GM10248 (cell line): ENCODE results near the gene DAB1.

Experiments
- CTCF ChIA-PET: fragments of 300-600 bp; sonication (Branson Sonifier 250); formaldehyde crosslinking; extraction: SDS; loops from one replicate; lab custom pipeline; 2021; ENCODE audit warnings: antibody characterized with exemption; lab: Yijun Ruan, JAX
- POLR2A ChIA-PET: fragments of 350-650 bp; sonication (Branson Sonifier 250); formaldehyde crosslinking; extraction: SDS; loops from one replicate; lab custom pipeline; 2020; ENCODE audit warnings: antibody characterized with exemption; lab: Yijun Ruan, JAX
- DNase-seq: peaks from one replicate; pipeline ENCODE4 v3.0.0; 2012; ENCODE audit errors: extremely low spot score
- CTCF ChIP-seq: IDR thresholded peaks from 2 replicates; pipeline ENCODE4 v1.5.1; 2012; ENCODE audit warnings: mild to moderate bottlenecking, low read depth; ENCODE audit errors: extremely low read depth, missing control alignments, control extremely low read depth

DAB1 gene

DNA sequence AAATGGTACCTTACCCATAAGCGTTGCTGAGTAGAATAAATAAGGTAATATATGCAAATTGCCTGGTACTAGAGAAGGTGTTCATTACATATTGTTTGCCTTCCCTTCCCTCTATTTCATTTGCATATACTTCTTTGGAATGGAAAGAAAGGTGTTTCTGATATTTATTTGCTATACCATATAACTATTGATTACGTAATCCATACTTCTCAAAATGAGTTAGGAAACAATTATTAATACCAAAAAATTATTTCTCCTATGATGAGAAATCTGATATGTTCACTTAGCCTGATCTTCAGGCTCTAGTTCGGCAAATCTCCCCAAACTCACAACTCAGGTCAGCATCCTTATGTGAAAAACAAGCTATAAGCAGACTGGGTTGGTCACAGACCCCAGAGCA lies 119.3 kb downstream of the DAB1 start:
- DNase-seq: no peak
- POLR2A ChIA-PET: no interaction called here
- CTCF ChIA-PET: no interaction called here
- no peak for TF ChIP-seq CTCF

DNA sequence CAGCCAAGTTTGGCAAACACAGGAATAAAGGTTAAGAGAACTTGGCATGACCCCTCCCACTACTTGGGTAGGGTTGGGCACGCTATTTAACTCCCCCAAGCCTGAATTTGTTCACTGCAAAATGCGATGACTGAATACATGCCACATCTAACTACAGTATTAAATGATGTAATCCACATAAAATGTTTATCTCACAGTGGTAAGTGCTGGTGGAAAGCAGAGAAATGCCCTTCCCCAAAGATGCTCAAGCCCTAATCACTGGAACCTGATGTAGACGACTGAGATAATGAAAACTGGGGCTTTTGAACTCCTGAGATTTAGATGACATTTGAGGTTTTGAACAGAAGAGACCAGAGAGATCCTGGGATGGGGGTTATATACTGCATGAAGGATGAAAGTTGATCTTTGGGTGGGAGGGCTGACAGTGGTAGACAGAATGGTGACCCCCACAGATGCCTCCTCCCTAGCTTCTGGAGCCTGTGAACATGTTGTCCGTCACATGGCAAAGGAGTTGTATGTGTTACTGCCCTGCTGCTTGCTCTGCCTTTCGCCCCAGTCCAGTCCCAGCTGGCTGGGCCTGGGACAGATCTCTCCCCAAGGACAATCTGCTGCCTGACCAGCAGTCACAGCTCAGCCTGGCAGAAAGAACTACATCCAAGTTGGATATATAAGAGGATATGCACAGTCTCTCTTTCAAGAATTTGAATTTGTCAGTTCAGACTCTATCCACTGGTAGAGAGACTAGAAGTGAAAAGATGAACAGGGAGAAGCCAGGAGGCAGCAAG lies 120.9 kb downstream of the DAB1 start:
- ChIA-PET CTCF (no interaction called here), POLR2A (no interaction called here)
- DNase-seq: no peak
- TF ChIP-seq CTCF: no peak

DNA sequence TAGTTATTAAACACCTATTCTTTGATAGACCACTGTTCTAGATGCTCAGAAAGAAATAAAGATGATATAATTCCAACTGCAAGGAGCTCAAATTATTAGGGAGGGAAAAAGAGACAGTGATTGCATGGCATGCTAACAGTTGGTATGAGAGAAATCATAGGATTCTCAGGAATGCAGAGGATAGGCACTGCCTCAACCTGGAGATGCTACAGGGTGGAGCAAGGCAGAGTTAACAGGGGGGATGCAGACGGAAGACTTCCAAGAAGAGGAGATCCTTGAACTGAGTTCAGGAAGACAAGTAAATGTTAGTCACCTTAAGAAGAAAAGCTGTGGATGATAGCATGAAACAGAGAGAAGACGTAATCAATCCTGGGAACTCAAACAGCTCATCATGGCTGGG lies 123.7 kb downstream of the DAB1 start:
- DNase-seq: no peak
- TF ChIP-seq CTCF: no peak
- CTCF ChIA-PET: interaction anchor here (1.2 to 1.6 kb wide), 2 partner anchors 10 to 22 kb away, joined by 5 read pairs; no protein-coding TSS in a partner anchor
- POLR2A ChIA-PET: no interaction called here

GRCh38 chr1:57296726-57297250 lies 127.1 kb downstream of the DAB1 start:
- no peak for DNase-seq
- POLR2A ChIA-PET: no interaction called here
- no peak for TF ChIP-seq CTCF
- CTCF ChIA-PET: no interaction called here

DNA sequence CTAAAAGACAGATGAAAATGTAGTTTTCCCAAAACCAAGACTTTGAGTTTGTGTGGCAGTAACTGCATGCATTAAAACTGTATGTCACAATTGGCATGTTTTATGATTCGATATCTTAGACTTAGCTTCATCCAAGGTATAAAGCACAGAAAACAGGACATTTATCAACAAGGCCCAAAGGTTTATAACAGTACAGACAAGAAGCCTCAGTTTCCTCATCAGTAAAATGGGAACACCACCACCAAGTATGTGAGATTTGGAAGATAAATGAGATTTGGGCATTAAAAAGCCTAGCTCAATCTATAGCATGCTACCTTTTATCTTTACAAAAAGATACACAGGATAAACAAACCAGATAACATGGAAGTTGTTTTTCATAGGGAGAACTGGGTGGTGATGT lies 128.5 kb downstream of the DAB1 start:
- CTCF ChIA-PET: no interaction called here
- no peak for TF ChIP-seq CTCF
- POLR2A ChIA-PET: no interaction called here
- DNase-seq: no peak

GRCh38 chr1:57294177-57294576 lies 129.7 kb downstream of the DAB1 start:
- no peak for DNase-seq

More at GRCh38 chr1:57294177-57294576, 129.7 kb downstream of the DAB1 start:
- ChIA-PET CTCF (interaction anchor here (2.9 kb wide), 1 partner anchor 16 kb away, joined by 8 read pairs; no protein-coding TSS in a partner anchor), POLR2A (no interaction called here)
- TF ChIP-seq CTCF: no peak
